ENCODE data around the gene PSTPIP2.
A peak's percentile ranks its signal among the peaks of the same experiment; 100 is the strongest.

The PSTPIP2 gene

DNA sequence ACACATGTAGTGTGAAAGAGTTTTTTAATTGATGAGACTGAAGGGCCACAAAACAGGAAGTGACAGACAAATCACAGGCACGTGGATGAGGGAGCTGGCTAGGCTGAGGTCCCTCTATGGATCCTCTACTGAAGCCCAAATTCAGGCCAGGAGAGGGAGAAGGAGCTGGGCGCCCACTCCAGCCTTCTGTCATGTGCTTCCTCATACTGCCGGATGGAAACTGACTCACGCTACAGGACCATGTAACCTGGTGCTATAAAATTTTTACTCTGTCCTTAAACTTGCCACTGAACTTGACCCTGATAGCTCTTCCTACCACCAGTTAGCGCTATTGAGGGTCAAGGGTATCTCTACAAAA lies 31.3 kb downstream of the PSTPIP2 start:
- no peaks in the 10 kb centered on the region for H3K27me3 ChIP-seq (replicated peaks; ENCODE audit: control insufficient read depth, insufficient read depth, low read length, poor library complexity, severe bottlenecking)
- no peaks in the 10 kb centered on the region for H3K36me3 ChIP-seq (ENCODE audit: control insufficient read depth, insufficient read depth, low read length)
- H3K4me1 ChIP-seq (ENCODE audit: control insufficient read depth, insufficient read depth, low read length, poor library complexity, severe bottlenecking) = peaks cover 25% of the 10 kb centered on the region
- H3K9me3 ChIP-seq (ENCODE audit: control insufficient read depth, low read length) = no peaks in the 10 kb centered on the region
- no peak for DNase-seq
- no peak overlapping the region for H3K27ac ChIP-seq (ENCODE audit: insufficient read depth, low read length, poor library complexity, severe bottlenecking)
- no peak overlapping the region for H3K4me3 ChIP-seq (ENCODE audit: insufficient read depth, low read depth, low read length, poor library complexity, severe bottlenecking)

DNA sequence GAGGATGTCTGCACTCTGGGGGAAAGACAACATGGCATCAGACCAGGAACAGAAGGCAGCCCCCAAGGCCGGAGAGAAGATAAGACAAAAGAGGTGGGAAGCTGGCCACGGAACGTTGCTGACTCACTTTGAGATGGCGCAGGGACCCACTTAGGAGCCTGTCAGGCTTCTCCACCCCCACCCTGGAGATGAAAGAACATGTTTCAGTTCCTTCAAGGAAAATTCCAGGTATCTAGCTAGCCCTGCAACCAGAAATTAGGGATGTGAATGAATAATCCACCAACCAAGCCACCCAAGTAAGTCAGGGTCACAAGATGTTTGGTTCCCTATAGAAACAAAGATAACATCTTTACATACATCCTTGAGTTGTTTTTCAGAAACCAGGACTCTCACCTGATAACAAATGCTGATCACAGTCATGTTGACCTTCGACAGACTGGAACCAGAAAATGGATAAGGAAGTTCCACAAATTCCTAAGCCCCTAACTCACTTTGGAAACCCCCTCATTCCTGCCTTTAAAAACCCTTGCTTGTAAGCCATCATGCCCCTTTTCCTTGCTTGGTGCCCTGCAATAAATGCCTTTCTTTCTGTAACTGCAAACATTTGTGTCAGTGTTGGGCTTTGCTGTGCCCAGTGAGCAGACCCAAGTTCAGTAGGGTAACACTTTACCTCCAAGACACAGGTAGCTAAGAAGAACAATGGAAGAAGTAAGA lies 31.9 kb downstream of the PSTPIP2 start:
- Histone ChIP-seq H3K27me3 (replicated peaks; ENCODE audit: control insufficient read depth, insufficient read depth, low read length, poor library complexity, severe bottlenecking) (no peaks in the 10 kb centered on the region), H3K9me3 (ENCODE audit: control insufficient read depth, low read length) (no peaks in the 10 kb centered on the region), H3K4me3 (ENCODE audit: insufficient read depth, low read depth, low read length, poor library complexity, severe bottlenecking) (no peak overlapping the region), H3K36me3 (ENCODE audit: control insufficient read depth, insufficient read depth, low read length) (no peaks in the 10 kb centered on the region), H3K4me1 (ENCODE audit: control insufficient read depth, insufficient read depth, low read length, poor library complexity, severe bottlenecking) (peaks cover 25% of the 10 kb centered on the region), H3K27ac (ENCODE audit: insufficient read depth, low read length, poor library complexity, severe bottlenecking) (no peak overlapping the region)
- no peak for DNase-seq

DNA sequence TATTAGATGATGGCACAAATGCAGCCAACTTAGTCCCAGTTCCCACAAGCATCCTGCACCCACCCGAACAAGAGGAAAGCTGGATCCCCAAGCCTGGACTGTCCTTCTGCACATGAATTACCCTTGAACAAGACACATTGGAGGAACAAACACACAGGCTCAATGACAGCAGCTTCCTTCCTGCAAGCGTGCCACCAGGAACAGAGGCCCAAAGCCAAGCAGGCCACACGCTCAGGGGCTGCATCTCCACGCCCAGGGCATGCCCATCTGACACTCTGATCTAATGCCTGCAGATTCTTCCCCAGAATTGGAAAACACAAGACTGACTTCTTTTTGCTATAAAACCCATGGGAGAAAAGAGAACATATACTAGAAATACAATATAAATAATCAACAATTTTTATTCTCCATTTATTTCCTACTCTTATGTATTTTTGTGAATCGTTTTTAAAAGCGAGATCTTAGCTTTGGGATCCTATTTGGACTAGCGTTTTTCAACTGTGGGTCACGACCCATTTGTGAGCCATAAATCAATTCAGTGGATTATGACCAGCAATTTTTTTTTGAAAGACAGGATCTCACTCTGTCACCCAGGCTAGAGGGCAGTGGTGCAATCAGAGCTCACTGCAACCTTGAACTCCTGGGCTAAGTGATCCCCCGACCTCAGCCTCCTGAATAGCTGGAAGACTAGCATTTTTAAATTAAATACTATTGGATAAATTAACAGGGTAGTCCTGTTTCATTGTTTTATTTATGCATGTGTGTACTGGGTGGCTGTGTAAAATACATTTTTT lies 34.4 kb downstream of the PSTPIP2 start:
- Histone ChIP-seq H3K4me1 (ENCODE audit: control insufficient read depth, insufficient read depth, low read length, poor library complexity, severe bottlenecking) (peaks cover 23% of the 10 kb centered on the region), H3K9me3 (ENCODE audit: control insufficient read depth, low read length) (no peaks in the 10 kb centered on the region), H3K36me3 (ENCODE audit: control insufficient read depth, insufficient read depth, low read length) (no peaks in the 10 kb centered on the region), H3K27me3 (replicated peaks; ENCODE audit: control insufficient read depth, insufficient read depth, low read length, poor library complexity, severe bottlenecking) (no peaks in the 10 kb centered on the region), H3K4me3 (ENCODE audit: insufficient read depth, low read depth, low read length, poor library complexity, severe bottlenecking) (no peak overlapping the region), H3K27ac (ENCODE audit: insufficient read depth, low read length, poor library complexity, severe bottlenecking) (no peak overlapping the region)
- DNase-seq = no peak

DNA sequence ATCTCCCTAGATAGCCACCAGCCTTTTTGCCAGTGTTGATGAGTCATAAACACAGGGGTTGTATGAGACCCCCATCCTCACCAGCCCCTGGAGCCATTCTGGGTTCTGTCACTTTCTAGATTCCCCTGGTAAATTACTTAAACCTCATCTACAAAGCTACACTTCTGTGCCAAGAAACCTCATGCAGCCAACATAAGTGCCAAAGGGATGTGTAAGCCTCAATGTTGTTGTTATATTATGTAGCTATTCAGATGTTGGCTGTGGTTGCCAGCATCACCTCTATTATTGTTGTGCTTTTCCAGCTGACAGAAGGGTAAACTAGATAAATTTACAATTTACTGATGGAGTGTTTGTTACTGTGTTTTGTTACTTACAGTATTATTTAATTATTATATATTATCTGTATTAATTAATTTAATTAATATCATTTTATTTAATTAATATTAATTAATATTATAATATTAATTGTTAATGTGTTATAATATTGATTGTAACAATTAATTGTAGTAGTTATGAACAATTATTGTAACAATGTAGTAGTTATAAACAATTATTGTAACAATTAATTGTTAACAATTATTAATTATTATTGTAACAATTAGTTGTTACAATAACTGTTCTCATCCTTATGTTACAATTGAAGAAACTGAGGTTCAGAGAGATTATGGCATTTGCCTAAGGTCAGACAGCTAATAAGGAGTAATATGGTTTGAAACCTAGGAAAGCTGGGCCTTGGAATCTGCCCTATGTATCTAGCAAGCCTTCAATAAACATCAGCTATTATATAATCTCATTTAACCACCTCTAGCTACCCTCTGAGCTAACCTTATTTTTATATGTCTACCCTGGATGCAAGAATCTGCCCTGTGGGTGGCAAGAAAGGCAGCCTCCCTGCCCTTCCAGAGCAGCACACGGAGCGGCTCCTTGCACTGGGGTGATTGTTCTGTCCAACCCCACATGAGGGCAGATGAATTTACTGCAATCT lies 36.1 kb downstream of the PSTPIP2 start:
- Histone ChIP-seq H3K27me3 (replicated peaks; ENCODE audit: control insufficient read depth, insufficient read depth, low read length, poor library complexity, severe bottlenecking) (no peaks in the 10 kb centered on the region), H3K4me3 (ENCODE audit: insufficient read depth, low read depth, low read length, poor library complexity, severe bottlenecking) (no peak overlapping the region), H3K9me3 (ENCODE audit: control insufficient read depth, low read length) (no peaks in the 10 kb centered on the region), H3K4me1 (ENCODE audit: control insufficient read depth, insufficient read depth, low read length, poor library complexity, severe bottlenecking) (peaks cover 9% of the 10 kb centered on the region), H3K27ac (ENCODE audit: insufficient read depth, low read length, poor library complexity, severe bottlenecking) (no peak overlapping the region), H3K36me3 (ENCODE audit: control insufficient read depth, insufficient read depth, low read length) (no peaks in the 10 kb centered on the region)
- no peak for DNase-seq

DNA sequence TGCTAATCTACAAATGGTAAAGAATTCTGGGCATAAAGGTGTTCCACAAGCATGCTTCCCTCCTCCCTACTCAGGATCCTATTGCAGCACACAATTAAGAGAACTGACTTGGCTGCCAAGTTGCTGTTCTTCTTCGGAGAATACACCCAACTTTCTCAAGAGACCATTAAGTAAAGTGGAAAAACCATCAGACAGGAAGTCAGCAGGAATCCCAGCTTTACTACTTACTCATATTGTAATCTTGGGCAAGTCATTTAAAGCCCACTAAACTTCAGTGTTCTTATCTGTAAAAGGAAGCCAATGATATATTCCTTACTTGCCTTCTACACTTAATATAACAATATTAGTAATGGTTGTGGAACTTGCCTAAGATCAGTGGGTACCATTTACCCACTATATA lies 37.8 kb downstream of the PSTPIP2 start:
- Histone ChIP-seq H3K27ac (ENCODE audit: insufficient read depth, low read length, poor library complexity, severe bottlenecking) (no peak overlapping the region), H3K36me3 (ENCODE audit: control insufficient read depth, insufficient read depth, low read length) (no peaks in the 10 kb centered on the region)
- no peak for DNase-seq

DNA sequence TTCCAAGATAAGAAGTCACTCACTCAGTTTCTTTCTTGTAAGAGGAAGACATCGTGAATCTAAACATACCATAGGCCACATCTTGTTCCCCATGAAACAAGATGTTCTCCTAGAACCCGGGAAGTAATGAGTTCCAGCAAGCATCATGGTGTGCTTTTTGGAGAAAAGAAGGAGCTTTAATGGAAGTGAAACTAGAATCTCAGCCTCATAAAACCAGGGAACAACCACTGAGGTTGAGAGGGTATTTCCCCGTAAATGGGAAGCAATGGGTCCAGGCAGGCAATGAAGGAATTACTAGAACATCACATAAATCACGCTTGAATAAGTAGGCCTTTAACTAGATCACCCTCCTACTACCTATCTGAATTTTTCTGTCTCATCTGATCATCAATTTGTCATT lies 40.3 kb downstream of the PSTPIP2 start:
- no peaks in the 10 kb centered on the region for H3K4me1 ChIP-seq (ENCODE audit: control insufficient read depth, insufficient read depth, low read length, poor library complexity, severe bottlenecking)
- no peak for DNase-seq
- no peaks in the 10 kb centered on the region for H3K27me3 ChIP-seq (replicated peaks; ENCODE audit: control insufficient read depth, insufficient read depth, low read length, poor library complexity, severe bottlenecking)
- no peaks in the 10 kb centered on the region for H3K36me3 ChIP-seq (ENCODE audit: control insufficient read depth, insufficient read depth, low read length)
- no peak overlapping the region for H3K27ac ChIP-seq (ENCODE audit: insufficient read depth, low read length, poor library complexity, severe bottlenecking)
- no peaks in the 10 kb centered on the region for H3K9me3 ChIP-seq (ENCODE audit: control insufficient read depth, low read length)
- no peak overlapping the region for H3K4me3 ChIP-seq (ENCODE audit: insufficient read depth, low read depth, low read length, poor library complexity, severe bottlenecking)

More for the DNA sequence above, 37.8 kb downstream of the PSTPIP2 start:
- Histone ChIP-seq H3K4me1 (ENCODE audit: control insufficient read depth, insufficient read depth, low read length, poor library complexity, severe bottlenecking) (no peaks in the 10 kb centered on the region), H3K27me3 (replicated peaks; ENCODE audit: control insufficient read depth, insufficient read depth, low read length, poor library complexity, severe bottlenecking) (no peaks in the 10 kb centered on the region), H3K9me3 (ENCODE audit: control insufficient read depth, low read length) (no peaks in the 10 kb centered on the region), H3K4me3 (ENCODE audit: insufficient read depth, low read depth, low read length, poor library complexity, severe bottlenecking) (no peak overlapping the region)

DNA sequence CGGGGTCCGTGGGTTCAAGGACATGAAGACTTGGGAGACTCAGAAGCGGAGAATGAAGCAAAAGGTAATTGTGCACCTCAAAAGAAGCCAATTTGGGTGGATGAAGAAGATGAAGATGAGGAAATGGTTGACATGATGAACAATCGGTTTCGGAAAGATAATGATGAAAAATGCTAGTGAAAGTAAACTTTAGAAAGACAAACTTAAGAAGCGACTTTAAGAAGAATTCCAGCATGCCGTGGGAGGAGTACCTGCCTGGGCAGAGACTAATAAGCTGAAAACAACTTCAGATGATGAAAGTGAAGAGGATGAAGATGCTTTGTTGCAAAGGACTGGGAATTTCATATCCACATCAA lies 43.5 kb downstream of the PSTPIP2 start:
- no peaks in the 10 kb centered on the region for H3K4me1 ChIP-seq (ENCODE audit: control insufficient read depth, insufficient read depth, low read length, poor library complexity, severe bottlenecking)
- H3K4me3 ChIP-seq (ENCODE audit: insufficient read depth, low read depth, low read length, poor library complexity, severe bottlenecking) = peak overlapping the region; percentile 72
- H3K9me3 ChIP-seq (ENCODE audit: control insufficient read depth, low read length) = no peaks in the 10 kb centered on the region
- no peak for DNase-seq
- H3K27me3 ChIP-seq (replicated peaks; ENCODE audit: control insufficient read depth, insufficient read depth, low read length, poor library complexity, severe bottlenecking) = no peaks in the 10 kb centered on the region
- H3K27ac ChIP-seq (ENCODE audit: insufficient read depth, low read length, poor library complexity, severe bottlenecking) = no peak overlapping the region
- H3K36me3 ChIP-seq (ENCODE audit: control insufficient read depth, insufficient read depth, low read length) = no peaks in the 10 kb centered on the region

DNA sequence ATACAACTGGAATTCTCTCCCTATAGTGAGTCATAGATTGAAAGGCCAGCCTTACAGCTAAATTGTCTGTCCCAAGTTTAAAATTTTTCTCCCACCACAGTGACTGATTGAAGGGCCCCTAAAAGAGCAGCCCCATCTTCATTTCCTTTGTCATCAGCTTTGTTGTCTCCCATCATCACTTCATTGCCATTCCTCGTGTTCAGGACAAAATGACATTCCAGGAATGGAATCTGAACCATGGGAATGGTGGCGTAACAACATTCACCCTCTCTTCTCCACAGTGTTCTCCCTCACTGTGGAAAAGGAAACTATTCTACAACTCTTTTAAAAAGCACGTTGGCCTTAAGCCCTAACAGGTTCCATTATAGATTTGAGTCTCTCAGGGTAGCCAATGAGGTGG lies 52.1 kb downstream of the PSTPIP2 start:
- DNase-seq = no peak
- no peaks in the 10 kb centered on the region for H3K36me3 ChIP-seq (ENCODE audit: control insufficient read depth, insufficient read depth, low read length)
- no peak overlapping the region for H3K4me3 ChIP-seq (ENCODE audit: insufficient read depth, low read depth, low read length, poor library complexity, severe bottlenecking)
- no peaks in the 10 kb centered on the region for H3K27me3 ChIP-seq (replicated peaks; ENCODE audit: control insufficient read depth, insufficient read depth, low read length, poor library complexity, severe bottlenecking)
- no peaks in the 10 kb centered on the region for H3K9me3 ChIP-seq (ENCODE audit: control insufficient read depth, low read length)
- no peak overlapping the region for H3K27ac ChIP-seq (ENCODE audit: insufficient read depth, low read length, poor library complexity, severe bottlenecking)
- no peaks in the 10 kb centered on the region for H3K4me1 ChIP-seq (ENCODE audit: control insufficient read depth, insufficient read depth, low read length, poor library complexity, severe bottlenecking)

DNA sequence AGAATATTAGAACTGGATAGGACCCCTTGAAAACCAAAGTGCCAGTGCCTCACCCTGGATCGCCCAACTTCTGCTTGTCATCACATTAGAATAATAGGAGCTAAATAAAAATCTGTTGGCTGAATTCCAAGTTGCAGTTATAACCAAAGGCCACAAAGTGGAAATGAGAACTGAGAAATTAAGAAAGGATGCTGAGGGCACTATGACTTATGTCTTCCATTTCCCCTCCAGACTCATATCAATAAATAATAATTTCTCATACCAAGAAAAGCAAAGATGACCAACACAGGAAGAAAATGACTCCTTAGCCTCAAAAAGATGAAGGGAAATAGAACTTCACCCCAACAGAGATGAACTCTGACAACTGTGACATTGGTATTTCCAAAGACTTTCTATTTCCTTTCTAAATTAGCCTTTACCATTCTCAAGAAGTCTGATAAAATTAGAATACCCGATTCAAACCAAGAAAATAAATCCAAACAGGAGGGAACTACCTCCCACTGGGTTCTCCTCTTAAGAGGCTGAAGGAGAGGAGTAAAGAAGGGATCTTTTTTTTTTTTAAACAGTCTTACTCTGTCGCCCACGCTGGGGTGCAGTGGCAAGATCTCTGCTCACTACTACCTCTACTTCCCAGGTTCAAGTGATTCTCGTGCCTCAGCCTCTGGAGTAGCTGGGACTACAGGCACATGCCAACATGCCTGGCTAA lies 58.4 kb downstream of the PSTPIP2 start:
- H3K27ac ChIP-seq (ENCODE audit: insufficient read depth, low read length, poor library complexity, severe bottlenecking) = no peak overlapping the region
- H3K4me3 ChIP-seq (ENCODE audit: insufficient read depth, low read depth, low read length, poor library complexity, severe bottlenecking) = no peak overlapping the region
- H3K27me3 ChIP-seq (replicated peaks; ENCODE audit: control insufficient read depth, insufficient read depth, low read length, poor library complexity, severe bottlenecking) = no peaks in the 10 kb centered on the region
- no peaks in the 10 kb centered on the region for H3K9me3 ChIP-seq (ENCODE audit: control insufficient read depth, low read length)
- H3K4me1 ChIP-seq (ENCODE audit: control insufficient read depth, insufficient read depth, low read length, poor library complexity, severe bottlenecking) = no peaks in the 10 kb centered on the region
- H3K36me3 ChIP-seq (ENCODE audit: control insufficient read depth, insufficient read depth, low read length) = no peaks in the 10 kb centered on the region
- no peak for DNase-seq

All from effector memory CD4-positive, alpha-beta T cell (primary cell).